RWPE1 (cell line): ENCODE measurements around the gene C2orf72.
"Not testable (repeated sequence)": the region's sequence is repeated elsewhere in the genome, so short reads cannot be mapped to it uniquely, and the experiment has no call there.

Experiments used
- CTCF ChIA-PET: fragments of 350-600 bp; sonication (Branson Sonifier 250); formaldehyde crosslinking; extraction: SDS; loops from one replicate; lab custom pipeline; 2021; lab: Yijun Ruan, JAX
- POLR2A ChIA-PET: fragments of 400-600 bp; formaldehyde crosslinking; extraction: SDS; loops from one replicate; lab custom pipeline; 2020; ENCODE audit warnings: antibody characterized with exemption; ENCODE audit not compliant: low non-redundant PET; lab: Yijun Ruan, JAX
- DNase-seq: peaks from one replicate; pipeline ENCODE4 v3.0.0; 2012; ENCODE audit warnings: low spot score
- H3K27ac ChIP-seq: fragments of 450-650 bp; 2 replicates; pipeline ENCODE4 v1.5.1; 2017
- CTCF ChIP-seq: fragments of 450-650 bp; conservative IDR thresholded peaks from 2 replicates; pipeline ENCODE4 v1.5.1; 2017; ENCODE audit warnings: low read depth, mild to moderate bottlenecking

The C2orf72 gene

DNA sequence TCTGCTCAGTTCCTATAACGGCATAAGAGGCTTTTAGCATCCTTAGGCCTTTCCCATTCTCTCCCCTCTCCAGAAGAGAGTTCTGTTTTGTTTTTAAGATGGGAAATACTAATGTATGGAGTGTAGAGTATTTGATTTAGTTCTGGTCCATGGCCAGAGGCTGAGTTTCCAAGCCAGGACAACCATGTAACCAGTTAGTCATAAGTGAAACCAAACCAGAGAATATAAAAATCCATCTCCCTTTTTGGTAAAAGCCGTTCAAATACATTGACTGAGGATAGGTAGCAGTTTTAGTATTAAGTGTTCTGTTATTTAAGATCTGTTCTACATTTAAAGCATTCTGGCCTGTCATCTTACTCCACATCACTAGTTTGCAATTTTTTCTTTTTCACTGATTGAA is 22.4 kb downstream of the C2orf72 start:
- ChIA-PET CTCF (interaction anchor here (0.5 kb wide), 1 partner anchor 349 kb away, joined by 3 read pairs; no protein-coding TSS in a partner anchor), POLR2A (no interaction called here)

GRCh38 chr2:231062776-231063175 is 25.5 kb downstream of the C2orf72 start:
- no peak for DNase-seq
- TF ChIP-seq CTCF = no peak
- no peak overlapping the region for H3K27ac ChIP-seq
- ChIA-PET POLR2A (no interaction called here), CTCF (no interaction called here)

More for the DNA sequence above, 22.4 kb downstream of the C2orf72 start:
- no peak for TF ChIP-seq CTCF
- DNase-seq = no peak
- no peak overlapping the region for H3K27ac ChIP-seq

DNA sequence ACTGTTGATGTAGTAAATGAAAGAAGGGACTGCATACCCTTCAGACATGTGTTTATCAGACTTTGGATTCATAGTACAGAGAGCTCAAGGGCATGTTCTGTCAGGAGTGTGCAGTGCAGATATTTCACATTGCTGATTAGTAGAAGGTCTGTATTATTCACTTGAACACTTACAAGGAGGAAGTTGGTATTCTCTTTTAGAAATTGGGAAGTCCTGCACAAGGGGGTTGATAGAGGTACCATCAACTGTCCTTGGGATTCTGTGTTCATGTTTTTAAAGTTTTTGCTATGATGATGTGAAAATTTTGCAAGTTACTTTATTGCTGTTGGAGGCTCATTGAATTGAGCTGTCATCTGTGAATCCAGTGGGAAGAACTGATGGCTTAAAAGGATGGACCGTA is 26.0 kb downstream of the C2orf72 start:
- no peak overlapping the region for H3K27ac ChIP-seq
- POLR2A ChIA-PET = no interaction called here
- CTCF ChIA-PET = no interaction called here
- TF ChIP-seq CTCF = no peak
- no peak for DNase-seq

DNA sequence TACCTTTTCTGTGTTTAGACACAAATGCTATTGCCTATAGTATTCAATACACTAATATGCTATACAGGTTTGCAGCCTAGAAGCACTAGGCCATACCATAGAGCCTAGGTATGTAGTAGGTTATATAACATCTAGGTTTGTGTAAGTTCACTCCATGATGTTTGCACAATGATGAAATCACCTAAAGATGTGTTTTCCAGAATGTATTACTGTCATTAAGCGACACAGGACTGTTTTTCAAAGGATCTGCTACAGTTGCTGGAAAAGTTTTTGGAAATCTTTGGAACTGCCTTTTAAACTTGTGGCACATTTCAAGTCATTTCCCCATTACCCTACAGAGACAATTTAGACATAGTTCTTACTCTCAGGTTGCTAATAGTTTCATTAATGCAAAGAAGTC is 28.6 kb downstream of the C2orf72 start:
- ChIA-PET POLR2A (no interaction called here), CTCF (no interaction called here)
- no peak for DNase-seq

DNA sequence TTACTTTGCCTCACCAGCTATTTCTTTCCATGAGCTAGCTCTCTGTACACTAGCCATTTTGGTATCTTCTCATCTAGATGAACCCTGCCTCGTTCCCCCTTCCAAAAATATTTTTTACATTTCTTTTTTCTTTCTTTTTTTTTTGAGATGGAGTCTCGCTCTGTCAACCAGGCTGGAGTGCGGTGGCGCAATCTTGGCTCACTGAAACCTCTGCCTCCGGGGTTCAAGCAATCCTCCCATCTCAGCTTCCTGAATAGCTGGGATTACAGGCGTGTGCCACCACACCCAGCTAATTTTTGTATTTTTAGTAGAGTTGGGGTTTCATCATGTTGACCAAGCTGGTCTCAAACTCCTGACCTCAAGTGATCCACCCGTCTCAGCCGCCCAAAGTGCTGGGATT is 30.2 kb downstream of the C2orf72 start:
- DNase-seq, H3K27ac ChIP-seq, POLR2A ChIA-PET: not testable (repeated sequence)
- CTCF ChIA-PET = interaction anchor here (0.6 kb wide), 1 partner anchor 41 kb away, joined by 5 read pairs; no protein-coding TSS in a partner anchor

More for the DNA sequence above, 28.6 kb downstream of the C2orf72 start:
- TF ChIP-seq CTCF = no peak
- no peak overlapping the region for H3K27ac ChIP-seq

- H3K27ac ChIP-seq = no peak overlapping the region
- CTCF ChIA-PET = no interaction called here
- no peak for TF ChIP-seq CTCF
- POLR2A ChIA-PET = no interaction called here
- peak; percentile 15 for DNase-seq
Measured at GRCh38 chr2:231068525-231069222, 31.4 kb downstream of the C2orf72 start.

GRCh38 chr2:231069379-231070054 is 32.2 kb downstream of the C2orf72 start:
- no peak for TF ChIP-seq CTCF
- no peak overlapping the region for H3K27ac ChIP-seq
- DNase-seq = no peak
- CTCF ChIA-PET = interaction anchor here (0.5 to 0.9 kb wide), 2 partner anchors 17 to 39 kb away, joined by 4 to 5 read pairs; no protein-coding TSS in a partner anchor
- POLR2A ChIA-PET = no interaction called here
